Cortex of kidney (tissue), 1 donor: ENCODE data around the gene DAPK1.

Source experiments
- DNase-seq: peaks from one replicate; lab custom pipeline; 2025; lab: John Stamatoyannopoulos, UW

DAPK1 gene

DNA sequence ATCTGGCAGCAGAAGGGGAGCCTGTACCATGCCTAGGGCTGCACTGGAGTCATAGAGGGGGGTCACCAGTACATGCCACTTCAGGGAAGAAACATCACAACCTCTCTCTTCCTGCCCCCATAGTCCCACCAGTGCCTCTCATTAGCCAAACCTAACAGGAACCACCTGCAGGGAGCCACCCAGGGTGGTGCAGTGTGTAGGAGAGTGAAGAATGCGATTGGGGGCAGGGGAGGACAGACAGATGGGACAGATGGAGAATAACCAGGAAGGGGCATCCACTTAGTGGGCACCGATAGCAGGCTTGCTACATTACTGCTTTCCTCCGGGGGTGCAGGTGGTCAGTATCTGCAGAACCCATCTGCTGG lies 19.2 kb downstream of the DAPK1 start:
- no peak for DNase-seq

GRCh38 chr9:87517732-87518131 lies 20.1 kb downstream of the DAPK1 start:
- DNase-seq = no peak

- no peak for DNase-seq
Observed at GRCh38 chr9:87518702-87519335, 21.2 kb downstream of the DAPK1 start.

GRCh38 chr9:87519461-87519860 lies 21.8 kb downstream of the DAPK1 start:
- no peak for DNase-seq

GRCh38 chr9:87520172-87520683 lies 22.6 kb downstream of the DAPK1 start:
- no peak for DNase-seq

- no peak for DNase-seq
Observed at GRCh38 chr9:87521834-87522233, 24.2 kb downstream of the DAPK1 start.

GRCh38 chr9:87524061-87524460 lies 26.4 kb downstream of the DAPK1 start:
- no peak for DNase-seq

GRCh38 chr9:87525546-87526303 lies 28.1 kb downstream of the DAPK1 start:
- no peak for DNase-seq

DNA sequence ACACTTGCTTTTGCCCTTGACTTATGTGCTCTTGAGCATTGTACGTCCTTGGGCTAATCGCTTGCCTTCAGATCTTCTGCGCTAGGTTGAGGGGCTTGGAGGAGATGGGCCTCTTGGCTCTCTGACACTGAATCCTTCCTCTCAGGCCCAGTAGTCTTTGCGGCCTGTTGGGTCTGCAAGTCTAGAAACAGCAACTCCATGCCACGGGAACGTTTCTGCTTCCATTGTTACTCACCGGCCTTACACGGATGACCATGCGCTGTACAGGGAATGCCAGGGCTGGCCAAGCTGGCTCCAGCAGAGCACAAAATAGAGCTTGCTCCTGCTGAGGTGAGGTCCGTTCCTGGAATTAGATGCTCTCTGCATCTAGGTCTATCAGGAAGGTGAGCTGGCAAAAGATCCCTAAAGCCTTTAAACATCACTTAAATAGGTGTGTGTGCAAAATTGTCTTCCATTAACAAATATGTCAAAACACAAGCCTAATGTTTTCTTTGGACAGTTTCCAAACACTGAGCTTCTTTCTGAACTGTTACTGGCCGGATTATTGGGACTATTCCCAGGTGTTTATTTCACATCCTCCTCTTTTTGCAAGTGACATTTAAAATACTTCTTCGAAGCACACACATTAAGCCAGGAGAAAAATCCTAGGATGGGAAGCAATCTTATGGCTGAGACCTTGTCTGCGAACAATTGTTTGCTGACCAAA lies 29.7 kb downstream of the DAPK1 start:
- DNase-seq = no peak

DNA sequence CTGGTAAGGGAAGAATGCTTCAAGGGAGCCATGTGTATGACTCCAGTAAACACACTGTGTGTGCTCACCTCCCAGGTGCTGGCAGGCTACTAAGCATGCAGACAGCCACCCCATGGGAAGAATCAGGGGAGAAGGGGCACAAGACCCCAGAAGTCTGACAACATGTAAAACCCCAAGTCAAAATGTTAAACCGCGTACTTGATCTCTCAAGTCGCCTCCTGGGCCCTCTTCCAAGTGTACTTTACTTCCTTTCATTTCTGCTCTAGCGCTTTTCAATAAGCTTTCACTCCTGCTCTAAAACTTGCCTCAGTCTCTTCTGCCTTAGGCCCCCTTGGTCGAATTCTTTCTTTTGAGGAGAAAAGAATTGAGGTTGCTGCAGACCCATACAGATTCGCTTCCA lies 31.3 kb downstream of the DAPK1 start:
- no peak for DNase-seq

- no peak for DNase-seq
Observed at GRCh38 chr9:87529671-87530070, 32.0 kb downstream of the DAPK1 start.

DNA sequence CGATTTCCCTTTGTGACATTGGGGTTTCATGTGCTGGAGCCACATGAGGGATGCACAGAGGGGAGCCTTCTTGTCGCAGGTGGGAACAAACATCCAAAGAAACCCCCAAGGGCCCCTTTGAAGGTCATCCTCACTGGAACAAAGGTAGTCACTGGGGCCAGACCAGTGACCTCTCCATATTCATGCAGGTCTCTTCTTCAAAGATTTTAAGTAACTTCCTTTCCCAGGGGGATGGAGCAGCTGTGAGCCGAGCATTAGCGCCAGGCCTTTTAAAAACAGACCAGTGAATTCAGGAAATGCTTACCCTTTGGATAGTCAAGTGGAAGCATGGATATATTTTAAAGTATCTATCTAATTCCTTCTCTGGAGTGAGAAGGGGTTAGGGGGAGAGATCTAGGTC lies 33.0 kb downstream of the DAPK1 start:
- DNase-seq = no peak

- DNase-seq = no peak
Observed at GRCh38 chr9:87531370-87532295, 34.0 kb downstream of the DAPK1 start.

GRCh38 chr9:87533271-87533670 lies 35.6 kb downstream of the DAPK1 start:
- no peak for DNase-seq

- no peak for DNase-seq
Observed at GRCh38 chr9:87534036-87534435, 36.4 kb downstream of the DAPK1 start.

GRCh38 chr9:87534957-87535356 lies 37.3 kb downstream of the DAPK1 start:
- DNase-seq = no peak

DNA sequence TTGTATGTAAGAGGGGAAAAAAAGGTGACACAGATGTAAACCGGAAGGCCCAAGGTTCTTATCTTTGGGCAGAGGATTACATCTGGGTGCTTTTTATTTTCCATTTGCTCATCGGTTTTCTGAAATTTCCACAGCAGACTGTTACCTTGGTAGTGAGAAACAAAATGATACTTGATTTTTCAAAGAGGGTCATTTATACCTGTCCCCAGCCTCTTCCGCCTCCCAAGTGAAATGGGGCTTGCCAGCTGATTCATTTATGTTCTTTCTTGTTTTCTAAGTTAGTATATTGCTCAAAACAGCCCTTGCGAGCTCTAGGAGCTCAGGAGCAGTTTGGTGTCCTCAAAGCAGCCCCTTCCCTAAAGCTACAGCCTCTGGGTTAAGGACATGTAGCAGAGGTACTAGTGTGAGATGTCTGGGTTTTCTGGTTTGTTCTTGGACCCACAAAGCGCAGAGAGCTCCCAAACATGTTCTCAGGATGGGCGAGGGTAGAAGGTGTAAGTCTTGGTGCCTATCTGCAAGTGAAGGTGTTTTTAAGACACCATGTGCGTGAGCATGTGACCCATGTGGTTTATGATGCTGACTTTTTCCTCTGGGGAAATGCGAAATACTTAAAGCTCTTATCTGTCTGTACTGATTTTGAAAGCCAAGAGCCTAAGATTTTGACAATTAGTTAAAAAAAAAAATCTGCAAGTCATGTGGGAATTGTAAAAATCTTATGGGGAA lies 38.3 kb downstream of the DAPK1 start:
- DNase-seq = no peak

GRCh38 chr9:87537625-87538024 lies 40.0 kb downstream of the DAPK1 start:
- DNase-seq = no peak

GRCh38 chr9:87540444-87541105 lies 42.9 kb downstream of the DAPK1 start:
- no peak for DNase-seq

GRCh38 chr9:87541663-87542062 lies 44.0 kb downstream of the DAPK1 start:
- DNase-seq = no peak

DNA sequence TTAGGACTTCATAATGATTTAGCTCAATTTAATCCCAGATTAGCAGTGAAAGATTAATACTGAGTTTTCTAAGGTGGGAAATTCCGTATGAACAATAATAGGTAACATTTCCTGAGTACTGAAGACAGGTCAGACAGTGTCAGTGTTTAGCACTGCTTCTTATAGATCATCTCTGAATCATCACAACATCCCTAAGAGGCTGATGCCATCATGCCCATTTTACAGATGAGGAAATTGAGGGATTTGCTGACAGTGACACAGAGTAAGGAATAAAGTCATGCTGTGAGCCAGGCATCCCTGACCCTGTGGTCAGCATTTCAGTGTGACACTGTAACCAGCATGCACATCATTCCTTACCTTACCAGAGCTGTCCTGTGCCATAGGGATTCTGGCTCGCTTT lies 44.5 kb downstream of the DAPK1 start:
- no peak for DNase-seq
